GM23248 (cell line): Measurements from ENCODE around the gene BTN3A1. TPM values are rescaled to one million over a fixed set of nuclear protein-coding genes. Genes with fewer than 3 reads are reported as not detected.
"Not testable (repeated sequence)": the region's sequence is repeated elsewhere in the genome, so short reads cannot be mapped to it uniquely, and the experiment has no call there.

Source experiments
- DNase-seq: peaks from one replicate; pipeline ENCODE4 v3.0.0-alpha.2; 2015
- H2AFZ ChIP-seq: fragments of 200-600 bp; sonication (generic); 2 replicates; pipeline ENCODE4 v1.6.1; 2016; ENCODE audit warnings: antibody characterized with exemption
- H3F3A ChIP-seq: fragments of 200-600 bp; sonication (generic); 2 replicates; pipeline ENCODE4 v1.6.1; 2016; ENCODE audit warnings: mild to moderate bottlenecking, antibody characterized with exemption, mixed run types; ENCODE audit not compliant: insufficient read depth
- H3K27ac ChIP-seq: fragments of 200-600 bp; sonication (generic); 2 replicates; pipeline ENCODE4 v1.5.1; 2016; ENCODE audit warnings: mild to moderate bottlenecking
- H3K27me3 ChIP-seq: fragments of 200-600 bp; sonication (generic); replicated peaks from 2 replicates; pipeline ENCODE4 v1.6.1; 2016; ENCODE audit warnings: mild to moderate bottlenecking; ENCODE audit not compliant: insufficient read depth
- H3K36me3 ChIP-seq: fragments of 200-600 bp; sonication (generic); 2 replicates; pipeline ENCODE4 v1.6.1; 2016; ENCODE audit warnings: low read depth, mild to moderate bottlenecking
- H3K4me1 ChIP-seq: fragments of 200-600 bp; sonication (generic); 2 replicates; pipeline ENCODE4 v1.6.1; 2016; ENCODE audit warnings: mild to moderate bottlenecking; ENCODE audit not compliant: insufficient read depth
- H3K4me2 ChIP-seq: fragments of 200-600 bp; sonication (generic); one replicate; pipeline ENCODE4 v1.6.1; 2016; ENCODE audit warnings: mild to moderate bottlenecking; ENCODE audit not compliant: unreplicated experiment
- H3K4me3 ChIP-seq: fragments of 200-600 bp; sonication (generic); 2 replicates; pipeline ENCODE4 v1.5.1; 2016; ENCODE audit warnings: mild to moderate bottlenecking
- H3K79me2 ChIP-seq: fragments of 200-600 bp; sonication (generic); 2 replicates; pipeline ENCODE4 v1.6.1; 2016; ENCODE audit warnings: mild to moderate bottlenecking; ENCODE audit not compliant: insufficient read depth
- H3K9ac ChIP-seq: fragments of 200-600 bp; sonication (generic); 2 replicates; pipeline ENCODE4 v1.6.1; 2016; ENCODE audit warnings: mild to moderate bottlenecking
- H3K9me2 ChIP-seq: fragments of 200-600 bp; sonication (generic); 2 replicates; pipeline ENCODE4 v1.6.1; 2016; ENCODE audit warnings: mixed run types, mild to moderate bottlenecking, moderate library complexity; ENCODE audit not compliant: insufficient read depth
- H3K9me3 ChIP-seq: fragments of 200-600 bp; sonication (generic); one replicate; pipeline ENCODE4 v1.6.1; 2017; ENCODE audit warnings: low read depth
- H4K20me1 ChIP-seq: fragments of 200-600 bp; sonication (generic); 2 replicates; pipeline ENCODE4 v1.6.0; 2016; ENCODE audit not compliant: insufficient read depth
- EZH2 ChIP-seq: fragments of 200-600 bp; sonication (generic); IDR thresholded peaks from 2 replicates; pipeline ENCODE4 v1.6.1; 2018; ENCODE audit warnings: antibody characterized with exemption, mild to moderate bottlenecking; ENCODE audit not compliant: insufficient read depth, poor library complexity, severe bottlenecking
- EZH2phosphoT487 ChIP-seq: fragments of 200-600 bp; sonication (generic); IDR thresholded peaks from 2 replicates; pipeline ENCODE4 v1.6.1; 2018; ENCODE audit warnings: antibody characterized with exemption, moderate library complexity, mild to moderate bottlenecking, low read depth; ENCODE audit not compliant: insufficient read depth
- WGBS, 2 experiments: methylation state at CpG; one replicate each; pipeline ENCODE4 v1.1.6; 2015 to 2017; ENCODE audit warnings: low lambda C conversion rate in 2 of 2, low coverage in 1 of 2; ENCODE audit errors: missing lambda C conversion rate in 2 of 2; 5-methylcytosine and 5-hydroxymethylcytosine counted together
- in situ Hi-C: fragments of 300-500 bp; cut with MboI; formaldehyde crosslinking; loops from 2 replicates; pipeline ENCODE4 v1.15.0; 2020
- polyA plus RNA-seq: library from polyadenylated mRNA; unstranded; fragments of >200 nt; fragmentation: Nextera tagmentation; extraction: Ambion mirVana; gene quantifications from 2 replicates; pipeline ENCODE4 v1.2.1, GENCODE V29; 2016
- total RNA-seq: library from RNA; depleted of rRNA; stranded (reverse); fragments of >200 nt; shearing (Covaris generic); gene quantifications from 2 replicates; pipeline ENCODE4 v1.2.3, GENCODE V29; 2014

Gene BTN3A1
- total and polyA plus RNA-seq, 2 experiments from 2014 or later, result 6.7 to 8.9 TPM

DNA sequence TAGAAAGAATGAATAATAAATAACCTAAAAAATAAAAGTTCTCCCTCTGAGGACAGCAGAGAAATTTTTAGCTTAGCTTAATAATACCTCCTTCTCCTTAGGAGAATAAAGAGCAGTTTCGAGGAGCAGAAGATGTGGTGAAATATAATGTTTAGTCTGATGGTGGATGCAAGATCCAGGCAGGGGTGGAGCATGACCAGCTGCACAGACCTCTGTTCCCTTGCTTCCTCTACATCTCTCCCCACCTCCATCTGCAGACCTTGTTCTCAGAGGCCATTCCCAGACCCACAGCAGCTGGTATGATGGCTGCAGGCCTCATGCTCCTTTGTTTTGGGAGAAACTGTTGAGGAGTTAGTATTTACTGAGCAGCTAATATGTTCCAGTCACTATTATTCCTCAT is 35.6 kb upstream of the BTN3A1 start:
- WGBS, 2 experiments, result 58 to 60% methylated on average over 1 of the region's 1 CpG
- H2AFZ ChIP-seq, result no peak overlapping the region
- in situ Hi-C loops, result no loop called here
- no peaks in the 10 kb centered on the region for H3K27me3 ChIP-seq
- peak overlapping the region; percentile 2 for H3K4me2 ChIP-seq
- H3K9ac ChIP-seq, result 0 out of 2 replicates have a peak overlapping the region, but pooled peaks have one; percentile 96
- no peaks in the 10 kb centered on the region for H3K9me3 ChIP-seq
- no peaks in the 10 kb centered on the region for H3K9me2 ChIP-seq
- H3K4me3 ChIP-seq, result peak overlapping the region; percentile 99; the same call in 1 of the 2 replicates
- DNase-seq, result no peak
- no peaks in the 10 kb centered on the region for H3K79me2 ChIP-seq
- no peak overlapping the region for H3K27ac ChIP-seq
- H3F3A ChIP-seq, result peaks cover 17% of the 10 kb centered on the region
- H3K36me3 ChIP-seq, result no peaks in the 10 kb centered on the region
- H3K4me1 ChIP-seq, result peaks cover 19% of the 10 kb centered on the region
- H4K20me1 ChIP-seq, result no peaks in the 10 kb centered on the region
- TF ChIP-seq EZH2 (no peak), EZH2phosphoT487 (no peak)

DNA sequence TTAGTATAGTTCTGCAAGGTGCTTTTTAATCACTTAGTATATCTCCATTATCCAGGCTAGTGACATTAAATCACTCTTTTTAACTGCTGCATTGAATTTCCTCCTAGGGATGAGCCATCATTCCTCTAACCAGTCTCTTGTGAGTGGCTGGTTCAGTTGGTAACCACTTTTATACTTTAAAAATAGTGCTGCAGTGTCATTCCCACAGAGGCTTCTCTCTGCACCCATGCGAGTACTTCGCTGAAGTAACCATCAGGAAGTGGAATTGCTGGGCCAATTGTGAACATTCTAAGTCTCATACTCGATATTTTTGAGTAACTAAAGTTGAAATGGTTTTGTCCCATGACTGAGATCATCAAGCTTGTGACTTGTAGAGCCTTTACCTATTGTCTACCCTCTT is 35.0 kb upstream of the BTN3A1 start:
- H3K36me3 ChIP-seq, result no peaks in the 10 kb centered on the region
- no peaks in the 10 kb centered on the region for H3K27me3 ChIP-seq
- no peak for TF ChIP-seq EZH2
- TF ChIP-seq EZH2phosphoT487, result no peak
- peaks cover 19% of the 10 kb centered on the region for H3K4me1 ChIP-seq
- no peak overlapping the region for H3K4me2 ChIP-seq
- H3K9me2 ChIP-seq, result no peaks in the 10 kb centered on the region
- DNase-seq, result peak; percentile 30
- 82 to 84% methylated on average over 3 of the region's 3 CpGs for WGBS, 2 experiments
- H3F3A ChIP-seq, result peaks cover 17% of the 10 kb centered on the region
- H3K79me2 ChIP-seq, result no peaks in the 10 kb centered on the region
- H3K9me3 ChIP-seq, result no peaks in the 10 kb centered on the region
- in situ Hi-C loops, result no loop called here
- no peak overlapping the region for H2AFZ ChIP-seq
- H4K20me1 ChIP-seq, result no peaks in the 10 kb centered on the region
- no peak overlapping the region for H3K27ac ChIP-seq
- no peak overlapping the region for H3K9ac ChIP-seq
- H3K4me3 ChIP-seq, result no peak overlapping the region

DNA sequence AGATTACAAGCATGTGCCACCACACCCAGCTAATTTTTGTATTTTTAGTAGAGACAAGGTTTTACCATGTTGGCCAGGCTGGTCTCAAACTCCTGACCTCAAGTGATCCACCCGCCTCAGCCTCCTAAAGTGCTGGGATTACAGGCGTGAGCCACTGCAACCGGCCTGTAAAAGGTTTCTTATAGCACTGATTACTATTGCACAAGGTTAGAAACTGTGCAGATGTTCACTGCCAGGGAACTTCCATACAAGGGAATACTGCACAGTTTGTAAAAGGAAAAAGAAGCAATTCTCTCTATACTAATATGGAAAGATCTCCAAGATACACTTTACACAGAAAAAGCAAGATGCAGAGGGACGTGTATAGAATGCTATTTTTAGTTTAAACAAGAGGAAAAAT is 30.3 kb upstream of the BTN3A1 start:
- H3K4me1 ChIP-seq, H3K79me2 ChIP-seq, H2AFZ ChIP-seq, H3K4me3 ChIP-seq, H3K27ac ChIP-seq, in situ Hi-C loops, H3F3A ChIP-seq, H3K27me3 ChIP-seq, H3K9me2 ChIP-seq, H3K9me3 ChIP-seq, H3K36me3 ChIP-seq, DNase-seq, H3K4me2 ChIP-seq, H3K9ac ChIP-seq, H4K20me1 ChIP-seq: not testable (repeated sequence)
- 82 to 87% methylated on average over 4 of the region's 4 CpGs for WGBS, 2 experiments

DNA sequence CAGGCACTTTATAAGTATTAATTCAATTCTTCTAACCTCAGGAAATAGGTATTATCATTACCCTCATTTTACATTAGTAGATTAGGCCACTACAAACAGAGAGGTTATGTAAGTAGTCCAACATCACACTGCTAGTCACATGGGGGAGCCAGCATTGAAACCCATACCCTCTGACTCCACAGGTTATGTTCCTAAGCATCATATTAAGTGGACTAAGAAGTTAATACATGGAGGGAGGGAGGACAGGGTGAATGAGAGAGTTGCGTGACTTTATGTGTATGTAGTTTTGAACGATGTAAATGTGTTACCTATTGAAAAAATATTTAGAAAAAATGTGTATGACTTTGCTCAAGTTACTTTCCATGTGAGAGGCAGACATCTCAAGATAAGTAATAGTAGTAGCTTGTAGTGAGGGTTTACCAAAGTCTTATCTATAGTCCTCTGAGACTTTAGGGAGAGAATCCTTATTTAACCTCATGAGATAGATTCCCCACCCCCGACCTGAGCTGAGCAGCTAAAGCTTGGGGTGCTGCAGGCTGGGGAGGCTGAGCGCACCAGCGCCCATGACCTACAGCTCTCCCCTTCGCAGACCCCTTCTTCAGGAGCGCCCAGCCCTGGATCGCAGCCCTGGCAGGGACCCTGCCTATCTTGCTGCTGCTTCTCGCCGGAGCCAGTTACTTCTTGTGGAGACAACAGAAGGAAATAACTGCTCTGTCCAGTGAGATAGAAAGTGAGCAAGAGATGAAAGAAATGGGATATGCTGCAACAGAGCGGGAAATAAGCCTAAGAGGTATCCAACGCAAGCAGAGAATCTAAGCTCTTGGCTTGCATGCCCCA is 29.5 kb upstream of the BTN3A1 start:
- Histone ChIP-seq H3K9ac (no peak overlapping the region), H3K9me2 (no peaks in the 10 kb centered on the region), H3K27ac (no peak overlapping the region), H3K4me2 (no peak overlapping the region), H3K4me1 (no peaks in the 10 kb centered on the region), H3K27me3 (no peaks in the 10 kb centered on the region), H3K4me3 (no peak overlapping the region), H3K9me3 (no peaks in the 10 kb centered on the region), H3K79me2 (no peaks in the 10 kb centered on the region), H3F3A (no peaks in the 10 kb centered on the region), H2AFZ (no peak overlapping the region), H4K20me1 (no peaks in the 10 kb centered on the region), H3K36me3 (no peaks in the 10 kb centered on the region; the same call in 1 of the 2 replicates)
- WGBS, 2 experiments, result 94% methylated on average over 12 of the region's 12 CpGs
- DNase-seq, result no peak
- TF ChIP-seq EZH2phosphoT487 (no peak), EZH2 (no peak)
- in situ Hi-C loops, result no loop called here

DNA sequence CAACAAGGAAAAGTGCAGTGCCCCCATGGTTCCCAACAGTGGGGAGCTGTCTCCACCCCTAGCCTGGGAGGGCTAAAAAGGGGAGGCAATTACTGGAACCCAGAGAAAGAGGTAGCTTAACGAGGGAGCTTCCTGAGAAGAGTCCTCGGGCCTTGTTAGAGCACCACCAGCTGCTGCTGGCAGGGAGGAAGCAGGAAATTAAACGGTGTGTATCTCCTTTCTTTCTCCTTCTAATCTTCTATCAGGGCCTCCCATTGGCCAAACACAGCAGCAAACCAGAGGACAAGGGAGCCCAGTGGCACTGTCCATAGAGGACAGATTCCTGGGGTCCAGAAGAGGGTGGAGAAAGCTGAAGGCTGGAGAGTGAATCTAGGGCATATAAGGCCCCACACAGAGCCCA is 26.8 kb upstream of the BTN3A1 start:
- H3K4me2 ChIP-seq, result no peak overlapping the region
- H3K27ac ChIP-seq, result no peak overlapping the region
- H3F3A ChIP-seq, result no peaks in the 10 kb centered on the region
- TF ChIP-seq EZH2, result no peak
- TF ChIP-seq EZH2phosphoT487, result no peak
- no peak overlapping the region for H2AFZ ChIP-seq
- no peak for DNase-seq
- no peaks in the 10 kb centered on the region for H3K79me2 ChIP-seq
- no peaks in the 10 kb centered on the region for H3K9me2 ChIP-seq
- no peak overlapping the region for H3K4me3 ChIP-seq
- H3K36me3 ChIP-seq, result no peaks in the 10 kb centered on the region; the same call in 1 of the 2 replicates
- no peaks in the 10 kb centered on the region for H3K27me3 ChIP-seq
- no peak overlapping the region for H3K9ac ChIP-seq
- H4K20me1 ChIP-seq, result no peaks in the 10 kb centered on the region
- H3K9me3 ChIP-seq, result no peaks in the 10 kb centered on the region
- no peaks in the 10 kb centered on the region for H3K4me1 ChIP-seq
- in situ Hi-C loops, result no loop called here
- 67 to 74% methylated on average over 3 of the region's 3 CpGs for WGBS, 2 experiments
